Peyer's patch (tissue), 4 donors: ENCODE measurements around the gene C12orf43. TPM values are rescaled to one million over a fixed set of nuclear protein-coding genes. Genes with fewer than 3 reads are reported as not detected.

Experiments used
- DNase-seq, 3 donors: peaks; one replicate each; pipeline ENCODE4 v3.0.0-alpha.2; 2017 to 2019
- H3K27ac ChIP-seq, 4 donors: fragments of 200-600 bp; sonication (generic); one replicate each; pipeline ENCODE4 v1.5.1; 2016 to 2019
- H3K27me3 ChIP-seq, 2 donors: fragments of 200-600 bp; sonication (generic); one replicate each; pipeline ENCODE4 v1.5.1; 2019
- H3K36me3 ChIP-seq, 3 donors: fragments of 200-600 bp; sonication (generic); one replicate each; pipeline ENCODE4 v1.5.1; 2016 to 2019
- H3K4me1 ChIP-seq, 4 donors: fragments of 200-600 bp; sonication (generic); one replicate each; pipeline ENCODE4 v1.5.1; 2016 to 2019
- H3K4me3 ChIP-seq, 4 donors: fragments of 200-600 bp; sonication (generic); 1 replicate in 3 of 4; 2 replicates in 1 of 4; pipeline ENCODE4 v1.5.1; 2016 to 2019; ENCODE audit warnings: mild to moderate bottlenecking in 1 of 4
- H3K9me3 ChIP-seq, 4 donors: fragments of 200-600 bp; sonication (generic); one replicate each; pipeline ENCODE4 v1.5.1; 2016 to 2019; ENCODE audit warnings: mild to moderate bottlenecking in 1 of 4
- CTCF ChIP-seq, 6 experiments: fragments of 450-650 bp in 4 of 6; fragments of 200-600 bp in 2 of 6; sonication (generic) in 1 of 6; IDR thresholded peaks; one replicate each; pipeline ENCODE4 v1.5.1; 2017 to 2019; ENCODE audit warnings: antibody characterized with exemption in 6 of 6, mild to moderate bottlenecking in 3 of 6, moderate library complexity in 1 of 6
- POLR2A ChIP-seq, 2 donors: fragments of 450-650 bp; IDR thresholded peaks; one replicate each; pipeline ENCODE4 v1.5.1; 2017; ENCODE audit warnings: antibody characterized with exemption in 2 of 2, mild to moderate bottlenecking in 2 of 2, moderate library complexity in 2 of 2
- total RNA-seq, 4 donors: library from RNA; depleted of rRNA; stranded (reverse); fragments of >200 nt; gene quantifications; one replicate each; pipeline ENCODE4 v1.1.0, GENCODE V29; 2016

The C12orf43 gene
- total RNA-seq, 4 donors from 2014 or later, result 7.6 to 16.5 (median 12.0) TPM

- no peak for DNase-seq
- H3K9me3 ChIP-seq, result no peaks in the 10 kb centered on the region
- TF ChIP-seq CTCF (IDR thresholded peaks at IDR 0.05) (no peak), POLR2A (IDR thresholded peaks at IDR 0.05) (no peak)
- H3K36me3 ChIP-seq, result peaks cover 0 to 39% (median 0%) of the 10 kb centered on the region in 3 donors
- peaks cover 0 to 1% (median 0%) of the 10 kb centered on the region in 4 donors for H3K4me1 ChIP-seq
- H3K27me3 ChIP-seq, result no peaks in the 10 kb centered on the region
- H3K27ac ChIP-seq, result no peak overlapping the region
- no peak overlapping the region for H3K4me3 ChIP-seq
Observed at GRCh38 chr12:120990487-120991055, 25.7 kb downstream of the C12orf43 start.

DNA sequence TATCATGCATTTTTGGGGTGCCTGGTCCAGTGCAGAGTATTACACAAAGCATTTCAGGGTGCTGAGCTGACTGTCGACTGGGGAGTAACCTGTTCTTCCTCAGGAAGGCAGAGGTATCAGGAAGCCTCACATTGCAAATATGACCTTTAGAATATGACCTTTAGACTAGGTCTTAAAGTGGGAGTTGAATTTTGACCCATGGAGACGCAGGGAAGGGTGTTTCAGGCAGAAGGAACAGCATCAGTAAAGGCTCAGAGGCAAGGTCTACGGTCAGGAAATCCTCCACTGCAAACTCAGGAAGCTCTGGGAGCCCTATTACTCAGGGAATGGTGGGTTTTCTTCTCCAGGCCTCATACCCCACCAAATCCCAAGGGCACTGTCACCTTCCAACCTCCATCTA is 26.6 kb downstream of the C12orf43 start:
- no peak for TF ChIP-seq POLR2A (IDR thresholded peaks at IDR 0.05)
- TF ChIP-seq CTCF (IDR thresholded peaks at IDR 0.05), result no peak
- Histone ChIP-seq H3K9me3 (no peaks in the 10 kb centered on the region), H3K4me3 (no peak overlapping the region), H3K36me3 (peaks cover 0 to 30% (median 0%) of the 10 kb centered on the region in 3 donors), H3K27me3 (no peaks in the 10 kb centered on the region), H3K27ac (no peak overlapping the region), H3K4me1 (peaks cover 0 to 10% (median 0%) of the 10 kb centered on the region in 4 donors)
- DNase-seq, result no peak

- Histone ChIP-seq H3K4me1 (peaks cover 0 to 18% (median 0%) of the 10 kb centered on the region in 4 donors), H3K4me3 (no peak overlapping the region), H3K36me3 (peaks cover 0 to 20% (median 0%) of the 10 kb centered on the region in 3 donors), H3K9me3 (no peaks in the 10 kb centered on the region), H3K27me3 (no peaks in the 10 kb centered on the region), H3K27ac (no peak overlapping the region)
- DNase-seq, result no peak
- no peak for TF ChIP-seq CTCF (IDR thresholded peaks at IDR 0.05)
- TF ChIP-seq POLR2A (IDR thresholded peaks at IDR 0.05), result no peak
Observed at GRCh38 chr12:120988658-120989057, 27.6 kb downstream of the C12orf43 start.

GRCh38 chr12:120988234-120988633 is 28.1 kb downstream of the C12orf43 start:
- no peaks in the 10 kb centered on the region for H3K27me3 ChIP-seq
- H3K36me3 ChIP-seq, result peaks cover 0 to 15% (median 0%) of the 10 kb centered on the region in 3 donors
- no peaks in the 10 kb centered on the region for H3K9me3 ChIP-seq
- DNase-seq, result no peak
- no peak overlapping the region for H3K4me3 ChIP-seq
- H3K4me1 ChIP-seq, result peaks cover 0 to 20% (median 0%) of the 10 kb centered on the region in 4 donors
- H3K27ac ChIP-seq, result no peak overlapping the region
- no peak for TF ChIP-seq CTCF (IDR thresholded peaks at IDR 0.05)
- no peak for TF ChIP-seq POLR2A (IDR thresholded peaks at IDR 0.05)

GRCh38 chr12:120984351-120984898 is 31.9 kb downstream of the C12orf43 start:
- TF ChIP-seq CTCF (IDR thresholded peaks at IDR 0.05), result no peak
- no peak for TF ChIP-seq POLR2A (IDR thresholded peaks at IDR 0.05)
- Histone ChIP-seq H3K4me1 (peaks cover 0 to 37% (median 0%) of the 10 kb centered on the region in 4 donors), H3K9me3 (no peaks in the 10 kb centered on the region), H3K27ac (peak overlapping the region in 3 of 4 donors; percentile 40 to 81 (median 74)), H3K27me3 (no peaks in the 10 kb centered on the region), H3K4me3 (peak overlapping the region in 1 of 4 donors; percentile 29), H3K36me3 (peaks cover 0 to 9% (median 0%) of the 10 kb centered on the region in 3 donors)
- DNase-seq, result peak in 2 of 3 donors; percentile 85 to 86
